ENCODE results near the gene ZBTB7A.

The ZBTB7A gene

DNA sequence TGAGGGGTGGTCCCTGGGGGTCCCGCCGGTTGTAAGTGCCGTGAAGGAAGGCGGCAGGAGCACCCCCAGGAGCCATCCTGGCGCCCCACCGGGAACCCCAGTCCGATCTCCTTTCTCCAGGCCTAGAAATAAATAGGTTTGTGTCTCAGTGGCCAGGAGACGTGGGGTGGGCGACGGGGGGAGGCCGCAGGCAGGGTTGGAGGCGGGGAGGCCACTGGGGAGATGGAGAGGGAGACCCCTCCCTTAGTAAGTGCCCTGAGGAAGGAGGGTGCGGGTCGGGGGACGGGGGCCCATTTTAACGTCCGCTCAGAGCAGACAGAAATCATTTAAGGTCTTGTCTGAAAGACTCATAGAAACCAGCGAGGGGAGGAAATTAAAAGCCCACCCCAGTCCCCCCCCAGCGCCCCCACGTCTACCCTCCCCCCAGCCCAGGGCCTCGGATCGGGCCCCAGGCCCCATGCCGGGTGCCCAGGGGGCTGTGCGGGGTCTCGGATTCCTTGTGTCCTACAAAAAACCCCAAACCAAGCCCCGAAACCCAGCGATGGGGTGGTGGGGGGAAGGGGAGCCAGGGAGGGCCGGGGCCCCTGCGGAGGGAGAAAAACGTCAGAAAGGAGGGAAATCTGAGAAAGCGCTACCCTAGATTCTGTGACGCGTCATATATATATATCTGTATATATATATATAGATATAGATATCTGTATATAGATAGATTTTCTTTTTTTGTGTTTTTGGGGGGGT, 19.6 kb downstream of the ZBTB7A start:
- no peak overlapping the region for H3K4me3 ChIP-seq (replicated peaks in 1 of 2; ENCODE audit: low read depth in 2 of 2, low read length in 2 of 2)
- TF ChIP-seq, protein P1, sequence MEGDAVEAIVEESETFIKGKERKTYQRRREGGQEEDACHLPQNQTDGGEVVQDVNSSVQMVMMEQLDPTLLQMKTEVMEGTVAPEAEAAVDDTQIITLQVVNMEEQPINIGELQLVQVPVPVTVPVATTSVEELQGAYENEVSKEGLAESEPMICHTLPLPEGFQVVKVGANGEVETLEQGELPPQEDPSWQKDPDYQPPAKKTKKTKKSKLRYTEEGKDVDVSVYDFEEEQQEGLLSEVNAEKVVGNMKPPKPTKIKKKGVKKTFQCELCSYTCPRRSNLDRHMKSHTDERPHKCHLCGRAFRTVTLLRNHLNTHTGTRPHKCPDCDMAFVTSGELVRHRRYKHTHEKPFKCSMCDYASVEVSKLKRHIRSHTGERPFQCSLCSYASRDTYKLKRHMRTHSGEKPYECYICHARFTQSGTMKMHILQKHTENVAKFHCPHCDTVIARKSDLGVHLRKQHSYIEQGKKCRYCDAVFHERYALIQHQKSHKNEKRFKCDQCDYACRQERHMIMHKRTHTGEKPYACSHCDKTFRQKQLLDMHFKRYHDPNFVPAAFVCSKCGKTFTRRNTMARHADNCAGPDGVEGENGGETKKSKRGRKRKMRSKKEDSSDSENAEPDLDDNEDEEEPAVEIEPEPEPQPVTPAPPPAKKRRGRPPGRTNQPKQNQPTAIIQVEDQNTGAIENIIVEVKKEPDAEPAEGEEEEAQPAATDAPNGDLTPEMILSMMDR (IDR thresholded peaks at IDR 0.05; ENCODE audit: low read depth, low read length): no peak
- DNase-seq (ENCODE audit: low read depth in 2 of 2): no peak

DNA sequence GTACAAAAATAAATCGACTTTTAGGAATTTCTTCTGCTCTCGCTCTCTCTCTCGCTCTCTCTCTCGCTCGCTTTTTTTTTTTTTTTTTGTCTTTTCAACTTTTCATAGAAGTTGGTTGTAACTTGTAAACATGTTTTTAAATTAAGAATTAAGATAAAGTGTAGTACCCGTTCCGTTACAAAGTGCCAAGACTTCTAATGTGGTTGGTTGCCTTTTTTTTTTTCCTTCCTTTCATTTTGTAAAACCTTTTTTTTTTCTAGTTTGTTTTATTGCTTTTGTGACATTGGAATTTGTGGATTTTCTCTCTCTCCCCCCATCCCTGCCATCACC, 20.4 kb downstream of the ZBTB7A start:
- TF ChIP-seq, protein P1 (IDR thresholded peaks at IDR 0.05; ENCODE audit: low read depth, low read length): no peak

DNA sequence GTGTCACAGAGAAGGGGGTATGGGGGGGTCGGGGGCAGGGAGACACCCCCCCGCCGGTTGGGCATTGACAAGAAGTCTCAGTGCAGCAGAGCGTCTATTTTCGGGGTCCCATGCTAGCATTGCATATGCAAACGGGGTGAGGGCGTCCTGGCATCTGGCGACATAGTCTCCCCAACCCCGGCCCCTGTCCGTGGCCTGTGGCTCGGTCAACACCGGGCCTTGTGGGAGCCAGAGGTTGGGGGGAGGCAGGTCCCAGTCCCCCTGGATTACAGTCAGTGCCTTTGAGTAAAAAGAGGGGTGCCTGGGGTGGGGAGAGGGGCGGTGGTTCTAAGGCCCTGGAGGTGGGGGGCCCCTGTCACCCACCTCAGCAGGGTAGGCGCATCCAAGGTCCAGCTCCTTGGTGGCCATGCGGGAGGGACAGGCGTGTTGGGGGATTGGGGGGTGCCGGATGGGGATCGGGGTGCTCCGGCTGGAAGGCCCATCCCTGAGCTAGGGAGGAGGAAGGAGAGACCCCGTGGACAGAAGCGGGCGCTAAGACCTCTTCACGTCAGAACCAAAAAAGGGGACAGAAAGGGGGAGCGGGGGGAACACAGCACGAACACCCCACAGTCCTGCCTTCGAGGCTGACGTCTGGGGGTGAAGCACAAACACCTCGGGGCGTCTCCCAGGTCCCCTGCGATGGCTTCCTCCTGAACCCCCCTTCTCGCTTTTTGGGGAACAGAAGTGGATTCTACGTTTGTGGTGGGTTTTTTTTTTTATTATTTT, 20.9 kb downstream of the ZBTB7A start:
- TF ChIP-seq, protein P1 (IDR thresholded peaks at IDR 0.05; ENCODE audit: low read depth, low read length): no peak

More for the DNA sequence above, 20.4 kb downstream of the ZBTB7A start:
- no peak for DNase-seq (ENCODE audit: low read depth in 2 of 2)
- H3K4me3 ChIP-seq (replicated peaks in 1 of 2; ENCODE audit: low read depth in 2 of 2, low read length in 2 of 2): no peak overlapping the region

DNA sequence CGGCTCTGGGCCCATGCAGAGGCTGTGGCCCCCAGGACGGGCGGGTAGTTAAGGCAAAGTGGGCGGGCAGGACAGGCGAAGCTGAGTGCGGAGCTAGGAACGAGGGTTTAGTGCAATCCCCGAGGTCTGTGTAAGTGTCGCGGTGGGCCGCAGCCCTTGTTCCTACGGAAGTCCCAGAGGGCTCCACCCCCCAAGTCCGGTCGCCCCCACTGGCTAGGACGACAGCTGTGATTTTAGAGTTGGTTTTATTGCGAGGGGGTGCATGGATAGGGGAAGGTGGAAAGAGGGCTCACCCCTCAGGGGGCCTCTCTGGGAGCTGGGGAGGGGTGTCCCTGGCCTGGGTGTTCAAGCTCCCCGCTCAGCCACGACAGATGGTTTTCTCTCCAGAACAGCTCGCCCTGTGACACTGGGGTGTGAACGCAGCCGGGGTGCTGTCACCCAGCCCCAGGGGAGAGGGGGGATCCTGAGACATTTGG, 21.7 kb downstream of the ZBTB7A start:
- H3K4me3 ChIP-seq (replicated peaks in 1 of 2; ENCODE audit: low read depth in 2 of 2, low read length in 2 of 2): no peak overlapping the region
- TF ChIP-seq, protein P1 (IDR thresholded peaks at IDR 0.05; ENCODE audit: low read depth, low read length): no peak
- DNase-seq (ENCODE audit: low read depth in 2 of 2): no peak

More for the DNA sequence above, 20.9 kb downstream of the ZBTB7A start:
- no peak overlapping the region for H3K4me3 ChIP-seq (replicated peaks in 1 of 2; ENCODE audit: low read depth in 2 of 2, low read length in 2 of 2)
- no peak for DNase-seq (ENCODE audit: low read depth in 2 of 2)

DNA sequence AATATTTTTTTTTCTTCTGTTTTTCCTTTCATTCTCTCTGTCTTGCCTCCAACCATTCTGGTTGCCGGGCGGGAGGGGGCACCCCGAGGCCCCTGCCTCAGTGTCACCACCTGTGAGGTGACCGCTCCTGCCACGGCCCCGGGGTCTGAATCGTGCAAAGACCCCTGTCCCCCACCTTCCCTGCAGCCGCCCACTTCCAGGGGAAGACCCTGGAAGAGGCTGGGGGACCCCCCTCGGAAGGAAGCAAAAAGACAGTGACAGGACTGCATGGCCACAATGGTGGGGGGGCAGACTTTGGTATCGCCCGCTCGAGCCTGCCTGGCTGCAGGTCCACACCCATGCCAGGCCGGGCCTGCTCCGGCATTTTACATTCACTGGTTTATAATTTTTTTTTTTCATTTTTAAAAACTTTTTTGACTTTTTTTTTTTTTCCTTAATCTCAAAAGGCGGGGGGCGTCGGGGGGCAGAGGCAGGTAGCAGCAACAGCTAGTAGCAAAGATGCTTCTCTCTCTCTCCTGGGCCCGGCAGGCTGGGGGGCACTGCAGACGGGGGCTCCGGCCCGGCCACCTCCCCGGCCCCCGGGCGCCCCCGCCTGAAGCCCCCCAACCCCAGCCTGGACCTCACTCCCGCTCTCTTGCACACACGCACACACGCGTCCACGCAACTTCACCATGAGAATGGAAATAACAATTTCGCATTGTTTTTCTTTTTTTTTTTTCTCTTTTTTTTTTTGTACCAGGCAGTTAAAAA, 22.6 kb downstream of the ZBTB7A start:
- no peak overlapping the region for H3K4me3 ChIP-seq (replicated peaks in 1 of 2; ENCODE audit: low read depth in 2 of 2, low read length in 2 of 2)
- DNase-seq (ENCODE audit: low read depth in 2 of 2): no peak
- TF ChIP-seq, protein P1 (IDR thresholded peaks at IDR 0.05; ENCODE audit: low read depth, low read length): no peak

DNA sequence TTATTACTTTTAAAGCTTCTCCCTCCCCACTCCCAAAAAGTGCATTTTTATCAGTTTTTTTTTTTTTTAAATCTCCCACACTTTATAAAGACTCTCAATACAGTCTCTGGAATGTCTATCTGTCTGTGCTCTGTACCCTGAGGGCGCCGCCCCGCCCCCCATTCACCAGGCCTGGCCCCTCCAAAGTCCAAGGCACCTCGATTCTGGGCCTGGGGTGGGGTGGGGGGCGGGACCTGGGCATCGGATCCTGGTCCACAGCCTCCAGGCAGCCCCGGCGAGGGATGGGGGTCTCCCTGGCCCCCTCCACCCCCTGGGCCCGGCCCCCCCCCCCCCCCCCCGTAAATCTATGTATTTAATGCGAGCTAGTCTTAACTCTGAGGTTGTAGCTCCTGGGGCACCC, 23.3 kb downstream of the ZBTB7A start:
- H3K4me3 ChIP-seq (replicated peaks in 1 of 2; ENCODE audit: low read depth in 2 of 2, low read length in 2 of 2): no peak overlapping the region
- TF ChIP-seq, protein P1 (IDR thresholded peaks at IDR 0.05; ENCODE audit: low read depth, low read length): no peak
- no peak for DNase-seq (ENCODE audit: low read depth in 2 of 2)

All from cardiac fibroblast (primary cell).